Activated T-cell treated with anti-CD3 and anti-CD28 coated beads for 24 hours (primary cell): ENCODE results near the gene TUBB1.

Experiments
- DNase-seq: peaks from one replicate; pipeline ENCODE4 v3.0.0-alpha.2; 2020; ENCODE audit warnings: low read depth

Gene TUBB1

GRCh38 chr20:59043698-59044097, 24.5 kb downstream of the TUBB1 start:
- no peak for DNase-seq

- no peak for DNase-seq
Measured at GRCh38 chr20:59044295-59044694, 25.1 kb downstream of the TUBB1 start.

GRCh38 chr20:59044796-59045195, 25.6 kb downstream of the TUBB1 start:
- no peak for DNase-seq

- DNase-seq: no peak
Measured at GRCh38 chr20:59046862-59047261, 27.6 kb downstream of the TUBB1 start.

GRCh38 chr20:59047938-59048680, 28.9 kb downstream of the TUBB1 start:
- no peak for DNase-seq

- no peak for DNase-seq
Measured at GRCh38 chr20:59048681-59049030, 29.4 kb downstream of the TUBB1 start.

- no peak for DNase-seq
Measured at GRCh38 chr20:59050437-59050836, 31.2 kb downstream of the TUBB1 start.

- no peak for DNase-seq
Measured at GRCh38 chr20:59051666-59052185, 32.5 kb downstream of the TUBB1 start.

GRCh38 chr20:59055302-59055701, 36.1 kb downstream of the TUBB1 start:
- no peak for DNase-seq

- no peak for DNase-seq
Measured at GRCh38 chr20:59062081-59062480, 42.9 kb downstream of the TUBB1 start.

- DNase-seq: no peak
Measured at GRCh38 chr20:59063358-59064213, 44.4 kb downstream of the TUBB1 start.

GRCh38 chr20:59064214-59064722, 45.0 kb downstream of the TUBB1 start:
- no peak for DNase-seq

GRCh38 chr20:59068534-59068933, 49.3 kb downstream of the TUBB1 start:
- no peak for DNase-seq

- DNase-seq: no peak
Measured at GRCh38 chr20:59069026-59069425, 49.8 kb downstream of the TUBB1 start.

- DNase-seq: no peak
Measured at GRCh38 chr20:59071216-59071615, 52.0 kb downstream of the TUBB1 start.

GRCh38 chr20:59073582-59073981, 54.4 kb downstream of the TUBB1 start:
- DNase-seq: no peak

GRCh38 chr20:59074456-59074855, 55.2 kb downstream of the TUBB1 start:
- DNase-seq: no peak

GRCh38 chr20:59075934-59076508, 56.8 kb downstream of the TUBB1 start:
- no peak for DNase-seq
